ENCODE measurements around the gene TECR. TPM values are rescaled to one million over a fixed set of nuclear protein-coding genes. Genes with fewer than 3 reads are reported as not detected.
A peak's percentile ranks its signal among the peaks of the same experiment; 100 is the strongest.

Gene TECR
- total and polyA plus RNA-seq, 9 of the 15 experiments (the other 6 are each of a cell fraction or from before 2014, with no cell fraction given) = 29.3 to 211 (median 81.4) TPM

GRCh38 chr19:14550201-14550754 lies 20.9 kb downstream of the TECR start (continued):
- no peak for TF ChIP-seq BCLAF1 (IDR thresholded peaks at IDR 0.05; ENCODE audit: borderline replicate concordance in 1 of 2, control insufficient read depth in 1 of 2, low read depth in 2 of 2, low read length in 1 of 2)
- TF ChIP-seq ZNF217 (CRISPR knock-in tag; IDR thresholded peaks at IDR 0.05) = no peak
- no peak for TF ChIP-seq FOXP4 (CRISPR knock-in tag; IDR thresholded peaks at IDR 0.05; ENCODE audit: borderline replicate concordance)
- TF ChIP-seq FIP1L1 (IDR thresholded peaks at IDR 0.05; ENCODE audit: low read depth, low read length, poor library complexity, severe bottlenecking) = no peak
- TF ChIP-seq JUND (IDR thresholded peaks at IDR 0.05; ENCODE audit: borderline replicate concordance, low read depth, low read length) = peak; percentile 28; the same call in 1 of the 2 replicates
- TF ChIP-seq JUND (tag; IDR thresholded peaks at IDR 0.05; ENCODE audit: borderline replicate concordance, low read depth, low read length) = peak; percentile 22; the same call in 1 of the 3 replicates
- TF ChIP-seq SMARCC2 (IDR thresholded peaks at IDR 0.05; ENCODE audit: low read depth) = no peak
- peak in 2 of 3 experiments; percentile 13 to 33; a peak in 1 of 6 replicates for TF ChIP-seq CTCF (IDR thresholded peaks at IDR 0.05 in 2 of 3, conservative IDR thresholded peaks at IDR 0.05 in 1 of 3; ENCODE audit: insufficient read depth in 2 of 3, low read depth in 1 of 3, low read length in 3 of 3)
- TF ChIP-seq SAP30 (IDR thresholded peaks at IDR 0.05; ENCODE audit: borderline replicate concordance, insufficient read depth, low read depth, low read length, poor library complexity, severe bottlenecking) = no peak
- TF ChIP-seq PHF8 (IDR thresholded peaks at IDR 0.05; ENCODE audit: borderline replicate concordance, low read length) = no peak; the same call in 1 of the 2 replicates
- no peak for TF ChIP-seq MAZ (CRISPR knock-in tag; conservative IDR thresholded peaks at IDR 0.05 in 1 of 2, IDR thresholded peaks at IDR 0.05 in 1 of 2)
